Tibial nerve (tissue), 4 donors: Measurements from ENCODE around the gene BEST2. TPM values are rescaled to one million over a fixed set of nuclear protein-coding genes. Genes with fewer than 3 reads are reported as not detected.
A peak's percentile ranks its signal among the peaks of the same experiment; 100 is the strongest.

Source experiments
- DNase-seq, 2 donors: peaks; one replicate each; pipeline ENCODE4 v3.0.0-alpha.2; 2019; ENCODE audit warnings: low spot score in 2 of 2
- H3K27ac ChIP-seq, 4 donors: fragments of 200-600 bp; sonication (generic) in 3 of 4; one replicate each; pipeline ENCODE4 v1.5.1; 2017 to 2019; ENCODE audit warnings: mild to moderate bottlenecking in 1 of 4
- H3K27me3 ChIP-seq, 2 donors: fragments of 200-600 bp; sonication (generic) in 1 of 2; one replicate each; pipeline versions ENCODE4 v1.5.1 to v1.6.0; 2017 to 2019
- H3K36me3 ChIP-seq, 3 donors: fragments of 200-600 bp; sonication (generic); one replicate each; pipeline ENCODE4 v1.5.1; 2018 to 2019
- H3K4me1 ChIP-seq, 4 donors: fragments of 200-600 bp; sonication (generic) in 3 of 4; one replicate each; pipeline ENCODE4 v1.5.1; 2017 to 2019
- H3K4me3 ChIP-seq, 4 donors: fragments of 200-600 bp; sonication (generic) in 3 of 4; one replicate each; pipeline ENCODE4 v1.5.1; 2017 to 2019; ENCODE audit warnings: mild to moderate bottlenecking in 1 of 4, moderate library complexity in 1 of 4
- H3K9me3 ChIP-seq, 4 donors: fragments of 200-600 bp; sonication (generic) in 3 of 4; one replicate each; pipeline ENCODE4 v1.5.1; 2017 to 2019
- CTCF ChIP-seq, 5 experiments: fragments of 200-600 bp in 3 of 5; fragments of 450-650 bp in 2 of 5; sonication (generic) in 3 of 5; IDR thresholded peaks; one replicate each; pipeline ENCODE4 v1.5.1; 2016 to 2019; ENCODE audit warnings: antibody characterized with exemption in 5 of 5, mild to moderate bottlenecking in 3 of 5, moderate library complexity in 2 of 5
- EP300 ChIP-seq, 2 donors: sonication (generic); formaldehyde crosslinking; IDR thresholded peaks; one replicate each; pipeline ENCODE4 v1.6.1; 2017; ENCODE audit warnings: antibody characterized with exemption in 2 of 2, mild to moderate bottlenecking in 1 of 2
- POLR2A ChIP-seq, 2 donors: fragments of 450-650 bp; IDR thresholded peaks; one replicate each; pipeline ENCODE4 v1.6.1; 2017; ENCODE audit warnings: antibody characterized with exemption in 2 of 2, mild to moderate bottlenecking in 2 of 2, moderate library complexity in 2 of 2
- WGBS, 2 donors: methylation state at CpG; one replicate each; pipeline ENCODE4 v1.1.5; 2018; 5-methylcytosine and 5-hydroxymethylcytosine counted together
- total RNA-seq, 4 donors: library from RNA; depleted of rRNA; stranded (reverse); fragments of >200 nt; gene quantifications; one replicate each; pipeline ENCODE4 v1.1.0, GENCODE V29; 2016

Gene BEST2
- total RNA-seq, 4 donors from 2014 or later, result 0.21 TPM; not detected in 3

- Histone ChIP-seq H3K27me3 (no peaks in the 10 kb centered on the region), H3K36me3 (no peaks in the 10 kb centered on the region), H3K4me3 (peak overlapping the region in 1 of 4 donors; percentile 23), H3K4me1 (peaks cover 0 to 89% (median 77%) of the 10 kb centered on the region in 4 donors), H3K27ac (peak overlapping the region; percentile 81 to 100 (median 99)), H3K9me3 (no peaks in the 10 kb centered on the region)
- 55 to 62% methylated on average over 10 of the region's 10 CpGs for WGBS, 2 donors
- no peak for DNase-seq
- TF ChIP-seq CTCF (IDR thresholded peaks at IDR 0.05), result no peak
- TF ChIP-seq POLR2A (IDR thresholded peaks at IDR 0.05), result no peak
- TF ChIP-seq EP300 (IDR thresholded peaks at IDR 0.05), result no peak
Observed at GRCh38 chr19:12784394-12784870, 32.8 kb downstream of the BEST2 start.

- H3K4me3 ChIP-seq, result peak overlapping the region in 2 of 4 donors; percentile 6 to 23
- H3K36me3 ChIP-seq, result no peaks in the 10 kb centered on the region
- no peaks in the 10 kb centered on the region for H3K27me3 ChIP-seq
- peak overlapping the region; percentile 99 to 100 (median 99) for H3K27ac ChIP-seq
- DNase-seq, result no peak
- no peaks in the 10 kb centered on the region for H3K9me3 ChIP-seq
- H3K4me1 ChIP-seq, result peaks cover 0 to 84% (median 72%) of the 10 kb centered on the region in 4 donors
- no peak for TF ChIP-seq EP300 (IDR thresholded peaks at IDR 0.05)
- whole genome bisulfite sequencing, 2 donors, result 37 to 40% methylated on average over 5 of the region's 5 CpGs
Observed at GRCh38 chr19:12784871-12785430, 33.4 kb downstream of the BEST2 start.

DNA sequence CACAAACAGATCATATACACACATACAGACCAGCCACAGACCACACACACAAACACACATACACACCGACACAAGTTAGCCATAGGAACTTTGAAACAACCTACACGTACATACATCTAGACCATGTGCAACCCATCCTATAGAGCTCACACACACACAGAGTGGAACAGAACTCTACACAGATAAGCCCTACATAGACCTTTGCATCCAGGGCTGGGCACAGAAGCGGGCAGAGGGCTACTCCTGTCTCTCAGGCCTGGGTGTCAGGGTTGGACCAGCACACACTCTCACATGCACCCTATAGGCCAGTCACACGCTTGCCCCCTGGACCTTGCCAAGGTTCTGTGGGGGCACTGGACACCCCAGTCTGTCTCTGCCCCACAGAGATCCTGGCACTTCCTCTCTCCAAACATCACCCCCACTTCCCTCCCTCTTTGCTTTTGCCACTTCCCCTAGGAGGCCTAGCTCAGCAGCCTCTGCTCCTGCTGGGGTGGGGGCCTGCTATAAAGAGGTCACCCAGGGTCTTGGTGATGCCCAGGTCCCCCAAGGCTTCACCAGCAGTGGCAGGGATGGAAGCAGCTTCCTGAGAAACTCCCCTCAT, 33.9 kb downstream of the BEST2 start:
- no peak for DNase-seq
- Histone ChIP-seq H3K9me3 (no peaks in the 10 kb centered on the region), H3K27me3 (no peaks in the 10 kb centered on the region), H3K27ac (peak overlapping the region; percentile 99 to 100 (median 99)), H3K4me1 (peaks cover 0 to 85% (median 70%) of the 10 kb centered on the region in 4 donors), H3K4me3 (peak overlapping the region in 2 of 4 donors; percentile 6 to 23), H3K36me3 (no peaks in the 10 kb centered on the region)
- 48 to 51% methylated on average over 4 of the region's 4 CpGs for WGBS, 2 donors
- TF ChIP-seq EP300 (IDR thresholded peaks at IDR 0.05), result peak in 1 of 2 donors; percentile 37
- TF ChIP-seq CTCF (IDR thresholded peaks at IDR 0.05), result no peak

GRCh38 chr19:12786141-12786870, 34.7 kb downstream of the BEST2 start:
- Histone ChIP-seq H3K4me1 (peaks cover 0 to 88% (median 70%) of the 10 kb centered on the region in 4 donors), H3K9me3 (no peaks in the 10 kb centered on the region), H3K27ac (peak overlapping the region; percentile 99 to 100 (median 99)), H3K4me3 (peak overlapping the region in 1 of 4 donors; percentile 23), H3K36me3 (no peaks in the 10 kb centered on the region), H3K27me3 (no peaks in the 10 kb centered on the region)
- TF ChIP-seq POLR2A (IDR thresholded peaks at IDR 0.05) (peak in 1 of 2 donors; percentile 20), CTCF (IDR thresholded peaks at IDR 0.05) (peak in 2 of 5 experiments; percentile 13 to 17), EP300 (IDR thresholded peaks at IDR 0.05) (peak; percentile 63 to 84)
- DNase-seq, result no peak
- whole genome bisulfite sequencing, 2 donors, result 23 to 25% methylated on average over 14 of the region's 18 CpGs

- Histone ChIP-seq H3K36me3 (no peaks in the 10 kb centered on the region), H3K27ac (peak overlapping the region; percentile 99 to 100 (median 99)), H3K4me3 (no peak overlapping the region), H3K4me1 (peaks cover 0 to 81% (median 67%) of the 10 kb centered on the region in 4 donors), H3K27me3 (no peaks in the 10 kb centered on the region), H3K9me3 (no peaks in the 10 kb centered on the region)
- 49 to 66% methylated on average over 3 of the region's 3 CpGs for WGBS, 2 donors
- TF ChIP-seq POLR2A (IDR thresholded peaks at IDR 0.05) (no peak), EP300 (IDR thresholded peaks at IDR 0.05) (no peak), CTCF (IDR thresholded peaks at IDR 0.05) (no peak)
- no peak for DNase-seq
Observed at GRCh38 chr19:12786952-12787351, 35.4 kb downstream of the BEST2 start.
